Spleen (tissue), 11 donors: ENCODE results near the gene BFSP1. TPM values are rescaled to one million over a fixed set of nuclear protein-coding genes. Genes with fewer than 3 reads are reported as not detected.

Experiments
- DNase-seq: peaks from one replicate; pipeline ENCODE4 v3.0.0-alpha.2; 2020
- H3K27ac ChIP-seq, 8 donors: fragments of 200-600 bp; sonication (generic) in 7 of 8; 1 replicate in 4 of 8; 2 replicates in 4 of 8; pipeline versions ENCODE4 v1.5.0 to v1.8.0; 2016 to 2021; ENCODE audit warnings: inconsistent platforms in 4 of 8, mild to moderate bottlenecking in 4 of 8, moderate library complexity in 1 of 8
- H3K27me3 ChIP-seq, 7 donors: fragments of 200-600 bp; sonication (generic) in 6 of 7; replicated peaks in 1 of 7; 1 replicate in 4 of 7; 2 replicates in 3 of 7; pipeline versions ENCODE4 v1.5.0 to v1.8.0; 2016 to 2021; ENCODE audit warnings: inconsistent platforms in 3 of 7, mild to moderate bottlenecking in 1 of 7
- H3K36me3 ChIP-seq, 6 donors: fragments of 200-600 bp; sonication (generic) in 5 of 6; 1 replicate in 4 of 6; 2 replicates in 2 of 6; pipeline versions ENCODE4 v1.5.0 to v1.8.0; 2016 to 2021; ENCODE audit warnings: inconsistent platforms in 2 of 6
- H3K4me1 ChIP-seq, 6 donors: fragments of 200-600 bp; sonication (generic) in 5 of 6; 1 replicate in 3 of 6; 2 replicates in 3 of 6; pipeline versions ENCODE4 v1.5.0 to v1.8.0; 2016 to 2021; ENCODE audit warnings: inconsistent platforms in 3 of 6
- H3K4me3 ChIP-seq, 8 donors: fragments of 200-600 bp; sonication (generic) in 7 of 8; 1 replicate in 4 of 8; 2 replicates in 4 of 8; pipeline versions ENCODE4 v1.5.0 to v1.8.0; 2016 to 2021; ENCODE audit warnings: inconsistent platforms in 4 of 8, mild to moderate bottlenecking in 4 of 8, moderate library complexity in 2 of 8
- H3K9me3 ChIP-seq, 8 donors: fragments of 200-600 bp; sonication (generic) in 7 of 8; 1 replicate in 4 of 8; 2 replicates in 4 of 8; pipeline versions ENCODE4 v1.5.0 to v1.8.0; 2016 to 2021; ENCODE audit warnings: inconsistent platforms in 4 of 8
- POLR2A ChIP-seq, 3 donors: fragments of 450-650 bp; IDR thresholded peaks; one replicate each; pipeline ENCODE4 v1.5.1; 2017; ENCODE audit warnings: antibody characterized with exemption in 3 of 3, mild to moderate bottlenecking in 1 of 3
- POLR2AphosphoS5 ChIP-seq, 3 donors: sonication (generic); formaldehyde crosslinking; IDR thresholded peaks; one replicate each; pipeline ENCODE4 v1.5.1; 2017; ENCODE audit warnings: antibody characterized with exemption in 3 of 3
- WGBS, 5 donors: extraction: QIAGEN DNeasy Blood & Tissue Kit in 3 of 5; methylation state at CpG; one replicate each; pipeline versions ENCODE4 v1.1.5 to v1.1.7; 2013 to 2018; 5-methylcytosine and 5-hydroxymethylcytosine counted together
- intact Hi-C: fragments of 100-400 bp; cut with DNase I; formaldehyde crosslinking; loops from one replicate; pipeline ENCODE4 v1.15.0; 2023; ENCODE audit warnings: low total_unique reads
- polyA plus RNA-seq, 3 donors: library from polyadenylated mRNA; stranded (reverse); fragments of 200-250 nt; gene quantifications; one replicate each; pipeline ENCODE4 v1.2.1, GENCODE V29; 2013
- total RNA-seq, 7 donors: library from RNA; depleted of rRNA in 3 of 7; stranded (reverse); fragments of >200 nt in 3 of 7; fragmentation: NEBNext Ultra II Directional in 4 of 7; extraction: Animal tissue kit (Norgen Biotek cat#: 25700) in 4 of 7; gene quantifications; one replicate each; pipeline versions ENCODE4 v1.1.0 to v1.2.1, GENCODE V29; 2016 to 2021
- TF ChIP-seq, protein P1 (sequence below), 11 experiments: fragments of 200-600 bp in 7 of 11; fragments of 450-650 bp in 4 of 11; sonication (generic) in 4 of 11; IDR thresholded peaks in 8 of 11; conservative IDR thresholded peaks in 3 of 11; 1 replicate in 7 of 11; 2 replicates in 4 of 11; pipeline versions ENCODE4 v1.4.0 to v1.8.0; 2016 to 2021; ENCODE audit warnings: antibody characterized with exemption in 11 of 11, inconsistent platforms in 4 of 11, mild to moderate bottlenecking in 1 of 11
- donor health status: healthy with polysubstance abuse.
- donor health status: DM: no; HTN: no; CAD: no; lungs with moderate emphysema.
- donor health status: DM: no; HTN: no; CAD: no.
- donor health status: Bipolar disorder and iron deficiency.
- donor health status: healthy.
- donor health status: DM: no; HTN: no; CAD: no.
- donor health status: DM: yes; HTN: yes; CAD: no.

Gene BFSP1
- total and polyA plus RNA-seq, 10 donors, result 0.13 to 0.86 (median 0.41) TPM

DNA sequence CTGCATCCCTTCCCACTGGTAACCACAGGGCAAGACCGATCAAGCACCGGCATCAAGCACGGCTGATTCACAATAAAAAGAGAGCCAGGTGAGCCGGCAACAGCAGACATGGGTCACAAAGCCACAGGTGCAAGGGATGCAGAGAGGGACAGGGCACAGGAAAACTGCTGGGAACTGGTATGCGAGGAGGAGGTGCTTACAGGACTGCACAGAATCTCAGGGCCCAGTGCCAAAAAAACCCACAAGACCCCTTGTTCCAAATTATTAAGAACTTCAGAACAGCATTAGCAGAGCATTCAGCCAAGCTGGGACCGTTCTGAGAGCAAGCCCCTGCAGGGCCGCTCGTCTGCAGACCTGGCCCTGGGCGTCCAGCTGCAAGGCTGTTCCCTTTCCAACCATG, 35.4 kb downstream of the BFSP1 start:
- Histone ChIP-seq H3K4me1 (no peaks in the 10 kb centered on the region), H3K36me3 (no peaks in the 10 kb centered on the region), H3K27me3 (no peaks in the 10 kb centered on the region), H3K9me3 (no peaks in the 10 kb centered on the region), H3K4me3 (no peak overlapping the region), H3K27ac (no peak overlapping the region)
- intact Hi-C loops, result no loop called here
- WGBS, 5 donors, result 84 to 96% (median 93%) methylated on average over 9 of the region's 9 CpGs
- DNase-seq, result no peak
- TF ChIP-seq POLR2AphosphoS5 (IDR thresholded peaks at IDR 0.05) (no peak), POLR2A (IDR thresholded peaks at IDR 0.05) (no peak)
- TF ChIP-seq, protein P1, sequence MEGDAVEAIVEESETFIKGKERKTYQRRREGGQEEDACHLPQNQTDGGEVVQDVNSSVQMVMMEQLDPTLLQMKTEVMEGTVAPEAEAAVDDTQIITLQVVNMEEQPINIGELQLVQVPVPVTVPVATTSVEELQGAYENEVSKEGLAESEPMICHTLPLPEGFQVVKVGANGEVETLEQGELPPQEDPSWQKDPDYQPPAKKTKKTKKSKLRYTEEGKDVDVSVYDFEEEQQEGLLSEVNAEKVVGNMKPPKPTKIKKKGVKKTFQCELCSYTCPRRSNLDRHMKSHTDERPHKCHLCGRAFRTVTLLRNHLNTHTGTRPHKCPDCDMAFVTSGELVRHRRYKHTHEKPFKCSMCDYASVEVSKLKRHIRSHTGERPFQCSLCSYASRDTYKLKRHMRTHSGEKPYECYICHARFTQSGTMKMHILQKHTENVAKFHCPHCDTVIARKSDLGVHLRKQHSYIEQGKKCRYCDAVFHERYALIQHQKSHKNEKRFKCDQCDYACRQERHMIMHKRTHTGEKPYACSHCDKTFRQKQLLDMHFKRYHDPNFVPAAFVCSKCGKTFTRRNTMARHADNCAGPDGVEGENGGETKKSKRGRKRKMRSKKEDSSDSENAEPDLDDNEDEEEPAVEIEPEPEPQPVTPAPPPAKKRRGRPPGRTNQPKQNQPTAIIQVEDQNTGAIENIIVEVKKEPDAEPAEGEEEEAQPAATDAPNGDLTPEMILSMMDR (IDR thresholded peaks at IDR 0.05 in 8 of 11, conservative IDR thresholded peaks at IDR 0.05 in 3 of 11), result no peak

DNA sequence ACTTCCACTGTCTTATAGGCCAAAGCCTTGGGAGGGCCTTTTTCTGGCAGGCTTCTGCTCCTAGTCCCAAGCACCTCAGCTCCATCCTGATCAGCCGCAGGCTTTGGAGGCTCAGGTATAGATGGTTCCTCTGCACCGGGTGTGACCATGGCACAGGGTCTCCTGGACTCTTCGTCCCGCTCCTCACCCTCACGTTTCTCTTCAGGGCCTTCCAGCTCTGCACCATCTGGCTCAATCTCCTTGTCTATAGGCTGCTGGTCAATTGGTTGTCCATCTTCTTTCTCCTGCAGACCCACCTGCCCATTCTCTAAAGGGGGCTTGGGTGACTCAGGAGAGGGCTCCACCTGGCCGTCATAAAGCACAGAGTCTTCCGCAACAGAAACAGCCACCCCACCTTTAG, 37.0 kb downstream of the BFSP1 start:
- Histone ChIP-seq H3K27me3 (no peaks in the 10 kb centered on the region), H3K36me3 (no peaks in the 10 kb centered on the region), H3K27ac (no peak overlapping the region), H3K4me1 (no peaks in the 10 kb centered on the region), H3K4me3 (no peak overlapping the region), H3K9me3 (no peaks in the 10 kb centered on the region)
- no peak for DNase-seq
- TF ChIP-seq, protein P1 (IDR thresholded peaks at IDR 0.05 in 8 of 11, conservative IDR thresholded peaks at IDR 0.05 in 3 of 11), result no peak
- TF ChIP-seq POLR2AphosphoS5 (IDR thresholded peaks at IDR 0.05) (no peak), POLR2A (IDR thresholded peaks at IDR 0.05) (no peak)
- intact Hi-C loops, result no loop called here
- 89 to 96% (median 95%) methylated on average over 7 of the region's 7 CpGs for WGBS, 5 donors

- H3K36me3 ChIP-seq, result no peaks in the 10 kb centered on the region
- H3K4me1 ChIP-seq, result no peaks in the 10 kb centered on the region
- no peak overlapping the region for H3K4me3 ChIP-seq
- H3K9me3 ChIP-seq, result no peaks in the 10 kb centered on the region
- 70 to 84% (median 75%) methylated on average over 2 of the region's 2 CpGs for WGBS, 5 donors
- no peak overlapping the region for H3K27ac ChIP-seq
- intact Hi-C loops, result no loop called here
- TF ChIP-seq, protein P1 (IDR thresholded peaks at IDR 0.05 in 8 of 11, conservative IDR thresholded peaks at IDR 0.05 in 3 of 11), result no peak
- no peak for TF ChIP-seq POLR2A (IDR thresholded peaks at IDR 0.05)
- no peak for TF ChIP-seq POLR2AphosphoS5 (IDR thresholded peaks at IDR 0.05)
- H3K27me3 ChIP-seq, result no peaks in the 10 kb centered on the region
- no peak for DNase-seq
Measured at GRCh38 chr20:17493173-17493572, 38.0 kb downstream of the BFSP1 start.

DNA sequence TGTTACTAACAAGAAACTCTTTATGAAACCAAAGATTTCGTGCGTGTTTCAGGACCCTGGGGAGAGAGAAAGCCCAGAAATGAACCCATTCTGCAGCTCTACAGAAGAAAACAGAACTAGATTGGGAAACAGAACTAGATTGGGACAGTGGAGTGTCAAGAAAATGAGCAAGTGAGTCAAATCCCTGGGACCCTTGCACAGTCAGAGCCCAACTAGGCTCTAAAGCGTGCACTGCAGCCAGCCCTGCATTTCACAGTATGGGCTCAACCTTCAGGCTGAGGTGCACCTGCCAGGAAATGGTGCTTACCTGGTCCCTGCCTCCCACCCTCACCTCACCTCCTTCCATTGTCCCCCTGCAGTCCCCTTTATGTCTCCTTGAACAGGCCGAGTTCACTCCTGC, 39.7 kb downstream of the BFSP1 start:
- DNase-seq, result no peak
- 82 to 93% (median 91%) methylated on average over 4 of the region's 4 CpGs for WGBS, 5 donors
- intact Hi-C loops, result no loop called here

More for the DNA sequence above, 39.7 kb downstream of the BFSP1 start:
- Histone ChIP-seq H3K27ac (no peak overlapping the region), H3K4me1 (no peaks in the 10 kb centered on the region), H3K4me3 (no peak overlapping the region), H3K36me3 (no peaks in the 10 kb centered on the region), H3K27me3 (no peaks in the 10 kb centered on the region), H3K9me3 (no peaks in the 10 kb centered on the region)
- no peak for TF ChIP-seq POLR2A (IDR thresholded peaks at IDR 0.05)
- TF ChIP-seq, protein P1 (IDR thresholded peaks at IDR 0.05 in 8 of 11, conservative IDR thresholded peaks at IDR 0.05 in 3 of 11), result no peak
- no peak for TF ChIP-seq POLR2AphosphoS5 (IDR thresholded peaks at IDR 0.05)
